Activated CD8-positive, alpha-beta memory T cell treated with anti-CD3 and anti-CD28 coated beads, Interleukin-2, amount 10 ng/mL, durations not matched to agents 7 days and 5 days (primary cell): Measurements from ENCODE around the gene ASIP. TPM values are rescaled to one million over a fixed set of nuclear protein-coding genes. Genes with fewer than 3 reads are reported as not detected.
"Not testable (repeated sequence)": the region's sequence is repeated elsewhere in the genome, so short reads cannot be mapped to it uniquely, and the experiment has no call there.

Source experiments
- ATAC-seq: fragments of 150-1000 bp; cut with Tn5 transposase; one replicate; pipeline ENCODE4 v1.10.0; 2021; ENCODE audit warnings: moderate library complexity
- CTCF ChIA-PET: fragments of 350-600 bp; sonication (Branson Sonifier 250); formaldehyde crosslinking; loops from one replicate; lab custom pipeline; 2021; ENCODE audit warnings: antibody characterized with exemption; lab: Charles Lee
- DNase-seq: peaks from one replicate; pipeline ENCODE4 v3.0.0-alpha.2; 2020
- H3K27ac Mint-ChIP-seq: one replicate; pipeline ENCODE4 v1.8.0; 2021; ENCODE audit warnings: mild to moderate bottlenecking, mixed read lengths
- H3K27me3 Mint-ChIP-seq: one replicate; pipeline ENCODE4 v1.8.0; 2021; ENCODE audit warnings: mixed read lengths
- H3K36me3 Mint-ChIP-seq: one replicate; pipeline ENCODE4 v1.8.0; 2021; ENCODE audit warnings: mild to moderate bottlenecking, mixed read lengths
- H3K4me1 Mint-ChIP-seq: one replicate; pipeline ENCODE4 v1.8.0; 2021; ENCODE audit warnings: mixed read lengths
- H3K4me3 Mint-ChIP-seq: one replicate; pipeline ENCODE4 v1.8.0; 2021; ENCODE audit warnings: mild to moderate bottlenecking, moderate library complexity, mixed read lengths
- H3K9me3 Mint-ChIP-seq: one replicate; pipeline ENCODE4 v1.8.0; 2022; ENCODE audit warnings: low read depth, mixed read lengths
- total RNA-seq, 2 experiments: library from RNA; stranded (reverse); gene quantifications; one replicate each; pipeline ENCODE4 v1.2.3, GENCODE V29; 2021

The ASIP gene
- total RNA-seq, 2 experiments from 2014 or later = not detected

DNA sequence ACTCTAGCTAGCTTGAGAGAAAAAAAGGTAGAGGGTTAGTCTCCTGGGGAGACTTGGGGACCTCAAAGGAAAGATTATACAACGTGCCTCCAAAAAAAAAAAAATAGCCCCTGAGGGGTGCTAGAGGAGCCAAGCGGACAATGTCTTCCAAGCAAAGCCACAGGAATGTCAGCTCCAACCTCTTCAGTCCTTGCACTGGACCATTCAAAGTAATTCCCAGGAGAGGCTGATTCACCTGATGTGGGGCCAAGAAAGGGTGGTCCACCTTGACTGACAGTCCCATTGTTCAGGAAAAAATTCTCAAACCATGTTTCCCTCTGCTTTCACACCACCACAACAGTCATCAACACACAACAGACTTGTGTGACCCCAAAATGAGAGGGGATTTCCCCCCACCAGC, 30.7 kb downstream of the ASIP start:
- CTCF ChIA-PET = no interaction called here
- ATAC-seq = no peak
- H3K27ac Mint-ChIP-seq = no peak overlapping the region

GRCh38 chr20:34274694-34275093, 33.5 kb downstream of the ASIP start:
- Mint-ChIP-seq H3K4me1 (peaks cover 19% of the 10 kb centered on the region), H3K27me3 (no peaks in the 10 kb centered on the region), H3K36me3 (peaks cover 23% of the 10 kb centered on the region), H3K27ac (no peak overlapping the region), H3K9me3 (no peaks in the 10 kb centered on the region), H3K4me3 (no peak overlapping the region)
- ATAC-seq = no peak
- no peak for DNase-seq
- CTCF ChIA-PET = interaction anchor here (1.3 kb wide), 1 partner anchor 15 kb away, joined by 6 read pairs; no protein-coding TSS in a partner anchor

More for the DNA sequence above, 30.7 kb downstream of the ASIP start:
- Mint-ChIP-seq H3K9me3 (no peaks in the 10 kb centered on the region), H3K27me3 (peaks cover 5% of the 10 kb centered on the region), H3K4me1 (peaks cover 27% of the 10 kb centered on the region), H3K4me3 (no peak overlapping the region), H3K36me3 (peaks cover 15% of the 10 kb centered on the region)
- DNase-seq = no peak

GRCh38 chr20:34281177-34281576, 40.0 kb downstream of the ASIP start:
- DNase-seq (no peak), ATAC-seq (no peak)
- Mint-ChIP-seq H3K36me3 (peaks cover 22% of the 10 kb centered on the region), H3K4me3 (no peak overlapping the region), H3K27me3 (no peaks in the 10 kb centered on the region), H3K27ac (no peak overlapping the region), H3K4me1 (no peaks in the 10 kb centered on the region), H3K9me3 (no peaks in the 10 kb centered on the region)
- CTCF ChIA-PET = no interaction called here

DNA sequence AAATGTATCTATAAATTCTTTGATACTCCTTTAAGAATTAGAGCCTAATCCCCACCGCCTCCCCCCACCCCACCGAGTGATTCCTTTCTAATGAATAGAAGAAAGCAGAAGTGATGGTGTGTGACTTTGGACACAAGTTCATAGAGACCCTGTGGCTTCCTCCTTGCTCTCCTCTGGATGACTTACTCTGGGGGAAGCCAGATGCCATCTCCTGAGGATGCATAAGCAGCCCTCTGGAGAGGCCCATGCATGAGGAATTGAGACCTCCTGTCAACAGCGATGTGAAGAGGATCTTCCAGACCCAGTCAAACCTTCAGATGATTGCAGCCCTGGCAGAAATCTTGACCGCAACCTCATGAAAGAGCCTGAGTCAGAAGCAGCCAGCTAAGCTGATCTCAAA, 40.8 kb downstream of the ASIP start:
- H3K27ac Mint-ChIP-seq = no peak overlapping the region
- peaks cover 21% of the 10 kb centered on the region for H3K36me3 Mint-ChIP-seq
- no peaks in the 10 kb centered on the region for H3K9me3 Mint-ChIP-seq
- no peaks in the 10 kb centered on the region for H3K27me3 Mint-ChIP-seq
- H3K4me3 Mint-ChIP-seq = no peak overlapping the region
- no peak for ATAC-seq
- CTCF ChIA-PET = no interaction called here
- no peaks in the 10 kb centered on the region for H3K4me1 Mint-ChIP-seq
- DNase-seq = no peak

DNA sequence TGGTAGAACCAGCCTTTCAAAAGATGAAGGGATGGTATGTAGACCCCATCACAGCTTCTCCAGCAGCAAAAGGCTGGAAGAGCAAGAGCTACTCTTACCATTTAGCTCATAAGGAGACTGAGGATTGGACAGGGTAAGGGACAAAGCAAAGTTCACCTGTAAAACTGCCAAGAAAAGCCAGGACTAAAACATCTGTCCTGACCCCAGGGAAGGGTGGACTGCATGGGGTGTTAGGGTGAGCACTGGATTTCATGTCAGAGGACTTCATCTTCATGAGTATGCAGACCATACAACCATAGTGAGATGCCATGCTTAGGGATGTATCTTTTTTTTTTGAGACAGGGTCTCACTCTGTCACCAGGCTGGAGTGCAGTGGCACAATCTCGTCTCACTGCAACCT, 42.6 kb downstream of the ASIP start:
- Mint-ChIP-seq H3K4me3 (no peak overlapping the region), H3K27ac (no peak overlapping the region), H3K4me1 (no peaks in the 10 kb centered on the region), H3K9me3 (no peaks in the 10 kb centered on the region), H3K27me3 (no peaks in the 10 kb centered on the region), H3K36me3 (peaks cover 17% of the 10 kb centered on the region)
- CTCF ChIA-PET = no interaction called here
- DNase-seq (no peak), ATAC-seq (no peak)

DNA sequence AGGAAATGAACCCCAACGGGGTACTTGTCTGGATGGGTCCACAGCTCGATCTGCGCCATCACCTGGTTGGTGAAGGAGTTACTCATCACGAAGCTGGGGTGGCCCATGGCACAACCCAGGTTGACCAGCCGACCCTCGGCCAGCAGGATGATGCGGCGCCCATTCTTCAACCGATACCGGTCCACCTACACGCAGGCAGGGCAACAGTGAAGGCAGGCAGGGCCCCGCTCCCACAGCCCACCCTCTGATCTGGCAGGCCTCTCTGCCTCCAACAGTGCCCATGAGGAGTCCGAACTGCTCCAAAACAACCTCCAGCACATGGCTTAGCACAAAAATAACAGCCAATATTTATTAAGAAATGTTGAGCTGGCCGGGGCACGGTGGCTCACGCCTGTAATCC, 44.2 kb downstream of the ASIP start:
- no peak overlapping the region for H3K4me3 Mint-ChIP-seq
- no peak for DNase-seq
- no peak for ATAC-seq
- no peak overlapping the region for H3K27ac Mint-ChIP-seq
- CTCF ChIA-PET = interaction anchor here (1.1 kb wide), 1 partner anchor 28 kb away, joined by 3 read pairs; no protein-coding TSS in a partner anchor
- no peaks in the 10 kb centered on the region for H3K27me3 Mint-ChIP-seq
- no peaks in the 10 kb centered on the region for H3K9me3 Mint-ChIP-seq
- no peaks in the 10 kb centered on the region for H3K4me1 Mint-ChIP-seq
- peaks cover 20% of the 10 kb centered on the region for H3K36me3 Mint-ChIP-seq

- CTCF ChIA-PET = interaction anchor here (1.6 kb wide), 1 partner anchor 25 kb away, joined by 8 read pairs; no protein-coding TSS in a partner anchor
- H3K27me3 Mint-ChIP-seq, H3K4me1 Mint-ChIP-seq, H3K4me3 Mint-ChIP-seq, H3K27ac Mint-ChIP-seq, H3K9me3 Mint-ChIP-seq, ATAC-seq, DNase-seq: not testable (repeated sequence)
- H3K36me3 Mint-ChIP-seq = peaks cover 30% of the 10 kb centered on the region
These were observed 46.3 kb downstream of the ASIP start for GRCh38 chr20:34287500-34287899.

- CTCF ChIA-PET = interaction anchor here (1.3 to 1.6 kb wide), 2 partner anchors 10 to 22 kb away, joined by 4 read pairs; no protein-coding TSS in a partner anchor
- H3K4me3 Mint-ChIP-seq = no peak overlapping the region
- H3K36me3 Mint-ChIP-seq = peaks cover 29% of the 10 kb centered on the region
- DNase-seq (no peak), ATAC-seq (no peak)
- H3K4me1 Mint-ChIP-seq = no peaks in the 10 kb centered on the region
- H3K27ac Mint-ChIP-seq = no peak overlapping the region
- H3K27me3 Mint-ChIP-seq = no peaks in the 10 kb centered on the region
- H3K9me3 Mint-ChIP-seq = no peaks in the 10 kb centered on the region
These were observed 49.2 kb downstream of the ASIP start for GRCh38 chr20:34290471-34290870.

GRCh38 chr20:34292496-34292895, 51.3 kb downstream of the ASIP start:
- no peak for DNase-seq
- CTCF ChIA-PET = no interaction called here
- Mint-ChIP-seq H3K27ac (no peak overlapping the region), H3K4me3 (no peak overlapping the region), H3K36me3 (peaks cover 27% of the 10 kb centered on the region), H3K4me1 (no peaks in the 10 kb centered on the region), H3K9me3 (no peaks in the 10 kb centered on the region), H3K27me3 (no peaks in the 10 kb centered on the region)
- no peak for ATAC-seq

- H3K27me3 Mint-ChIP-seq = no peaks in the 10 kb centered on the region
- no peaks in the 10 kb centered on the region for H3K9me3 Mint-ChIP-seq
- ATAC-seq (no peak), DNase-seq (no peak)
- H3K27ac Mint-ChIP-seq = no peak overlapping the region
- no peaks in the 10 kb centered on the region for H3K4me1 Mint-ChIP-seq
- no peak overlapping the region for H3K4me3 Mint-ChIP-seq
- peaks cover 25% of the 10 kb centered on the region for H3K36me3 Mint-ChIP-seq
- CTCF ChIA-PET = no interaction called here
These were observed 51.9 kb downstream of the ASIP start for GRCh38 chr20:34293119-34293518.

DNA sequence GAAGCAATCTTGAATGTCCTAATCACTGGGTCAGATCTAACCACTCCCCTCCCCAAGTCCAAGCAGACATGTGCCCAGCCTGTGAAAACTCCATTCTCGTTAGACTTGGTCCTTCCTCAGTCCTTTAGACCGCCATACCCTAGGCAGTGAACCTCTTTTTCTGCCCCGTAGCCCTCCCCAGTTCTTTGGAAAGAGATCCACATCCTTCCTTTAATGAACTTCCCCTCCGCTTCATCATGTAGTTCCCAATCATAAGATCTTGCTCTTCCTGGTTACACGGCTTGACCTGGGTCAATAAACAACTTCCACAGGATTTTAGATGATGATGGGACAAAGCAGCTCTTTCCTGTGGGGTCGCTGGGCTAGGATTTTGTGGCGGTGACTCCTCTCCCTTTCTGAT, 52.4 kb downstream of the ASIP start:
- DNase-seq (no peak), ATAC-seq (no peak)
- Mint-ChIP-seq H3K4me1 (no peaks in the 10 kb centered on the region), H3K4me3 (no peak overlapping the region), H3K9me3 (no peaks in the 10 kb centered on the region), H3K27me3 (no peaks in the 10 kb centered on the region), H3K27ac (no peak overlapping the region), H3K36me3 (peaks cover 25% of the 10 kb centered on the region)
- CTCF ChIA-PET = no interaction called here

- CTCF ChIA-PET = no interaction called here
- H3K27me3 Mint-ChIP-seq = no peaks in the 10 kb centered on the region
- peaks cover 25% of the 10 kb centered on the region for H3K36me3 Mint-ChIP-seq
- H3K9me3 Mint-ChIP-seq = no peaks in the 10 kb centered on the region
- H3K27ac Mint-ChIP-seq = no peak overlapping the region
- H3K4me1 Mint-ChIP-seq = no peaks in the 10 kb centered on the region
- H3K4me3 Mint-ChIP-seq = no peak overlapping the region
- ATAC-seq (no peak), DNase-seq (no peak)
These were observed 53.3 kb downstream of the ASIP start for GRCh38 chr20:34294563-34294962.

DNA sequence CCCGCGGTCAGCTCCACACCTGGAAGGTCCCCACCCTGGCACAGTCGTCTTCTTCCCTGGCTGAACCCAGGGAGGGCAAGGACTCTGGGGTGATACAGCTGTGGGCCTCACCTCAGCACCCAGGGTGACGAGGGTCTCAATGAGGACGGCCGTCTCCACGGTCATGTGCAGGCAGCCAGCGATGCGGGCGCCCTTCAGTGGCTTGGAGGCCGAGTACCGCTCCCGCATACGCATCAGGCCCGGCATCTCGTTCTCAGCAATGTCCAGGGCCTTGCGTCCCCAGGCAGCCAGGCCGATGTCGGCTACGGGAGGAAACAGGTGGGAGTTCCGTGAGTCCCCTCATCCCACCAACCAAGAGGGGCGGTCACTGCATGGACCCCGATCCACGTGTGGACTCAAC, 54.1 kb downstream of the ASIP start:
- Mint-ChIP-seq H3K9me3 (no peaks in the 10 kb centered on the region), H3K4me3 (no peak overlapping the region), H3K36me3 (peaks cover 20% of the 10 kb centered on the region), H3K4me1 (no peaks in the 10 kb centered on the region), H3K27ac (no peak overlapping the region), H3K27me3 (no peaks in the 10 kb centered on the region)
- DNase-seq (no peak), ATAC-seq (no peak)
- CTCF ChIA-PET = no interaction called here

GRCh38 chr20:34296468-34296867, 55.2 kb downstream of the ASIP start:
- DNase-seq = no peak
- H3K9me3 Mint-ChIP-seq = no peaks in the 10 kb centered on the region
- H3K4me3 Mint-ChIP-seq = no peak overlapping the region
- H3K27me3 Mint-ChIP-seq = no peaks in the 10 kb centered on the region
- CTCF ChIA-PET = interaction anchor here (1.9 kb wide), 1 partner anchor 16 kb away, joined by 9 read pairs; no protein-coding TSS in a partner anchor
- peaks cover 12% of the 10 kb centered on the region for H3K36me3 Mint-ChIP-seq
- H3K4me1 Mint-ChIP-seq = peaks cover 4% of the 10 kb centered on the region
- no peak overlapping the region for H3K27ac Mint-ChIP-seq
- ATAC-seq = no peak
